ENCODE results near the gene SLC35D2.

DNA sequence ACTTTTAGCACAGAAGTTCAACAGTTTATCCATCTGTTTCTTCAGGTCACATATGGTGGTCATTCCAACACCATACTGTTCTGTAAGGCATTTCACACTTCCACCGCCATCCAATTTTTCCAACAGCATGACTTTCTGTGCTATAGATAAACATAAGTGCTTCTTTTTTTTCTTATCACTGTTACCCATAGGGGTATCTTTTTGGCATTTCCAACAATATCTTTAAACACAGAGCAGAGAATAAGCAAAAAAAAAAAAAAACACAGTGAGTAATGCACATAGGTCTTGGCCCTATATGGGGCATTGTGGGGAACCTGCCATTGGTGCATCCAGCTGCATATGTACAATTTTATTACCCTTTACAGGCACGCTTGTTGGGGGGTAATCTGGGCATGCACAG is 46.9 kb upstream of the SLC35D2 start:
- TF ChIP-seq, protein P1, sequence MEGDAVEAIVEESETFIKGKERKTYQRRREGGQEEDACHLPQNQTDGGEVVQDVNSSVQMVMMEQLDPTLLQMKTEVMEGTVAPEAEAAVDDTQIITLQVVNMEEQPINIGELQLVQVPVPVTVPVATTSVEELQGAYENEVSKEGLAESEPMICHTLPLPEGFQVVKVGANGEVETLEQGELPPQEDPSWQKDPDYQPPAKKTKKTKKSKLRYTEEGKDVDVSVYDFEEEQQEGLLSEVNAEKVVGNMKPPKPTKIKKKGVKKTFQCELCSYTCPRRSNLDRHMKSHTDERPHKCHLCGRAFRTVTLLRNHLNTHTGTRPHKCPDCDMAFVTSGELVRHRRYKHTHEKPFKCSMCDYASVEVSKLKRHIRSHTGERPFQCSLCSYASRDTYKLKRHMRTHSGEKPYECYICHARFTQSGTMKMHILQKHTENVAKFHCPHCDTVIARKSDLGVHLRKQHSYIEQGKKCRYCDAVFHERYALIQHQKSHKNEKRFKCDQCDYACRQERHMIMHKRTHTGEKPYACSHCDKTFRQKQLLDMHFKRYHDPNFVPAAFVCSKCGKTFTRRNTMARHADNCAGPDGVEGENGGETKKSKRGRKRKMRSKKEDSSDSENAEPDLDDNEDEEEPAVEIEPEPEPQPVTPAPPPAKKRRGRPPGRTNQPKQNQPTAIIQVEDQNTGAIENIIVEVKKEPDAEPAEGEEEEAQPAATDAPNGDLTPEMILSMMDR (IDR thresholded peaks at IDR 0.05): no peak
- TF ChIP-seq POLR2A (IDR thresholded peaks at IDR 0.05): no peak
